NB4 (cell line): ENCODE measurements around the gene LRRC28.

Experiments used
- CTCF ChIP-seq: IDR thresholded peaks from one replicate; pipeline ENCODE4 v1.5.1; 2012; ENCODE audit warnings: low read depth, low read length
- MAX ChIP-seq: IDR thresholded peaks from 2 replicates; pipeline ENCODE4 v1.6.1; 2011; ENCODE audit warnings: low read depth, low read length
- POLR2A ChIP-seq: IDR thresholded peaks from 2 replicates; pipeline ENCODE4 v1.6.1; 2011; ENCODE audit warnings: mild to moderate bottlenecking; ENCODE audit not compliant: insufficient read length; ENCODE audit errors: extremely low read depth

GRCh38 chr15:99385005-99385669 lies 133.9 kb downstream of the LRRC28 start:
- no peak for TF ChIP-seq POLR2A
- TF ChIP-seq CTCF, result peak; percentile 13
- no peak for TF ChIP-seq MAX
